PFSK-1 (cell line): ENCODE results near the gene MARCHF2.

Experiments
- FOXP2 ChIP-seq: optimal IDR thresholded peaks from 2 replicates; pipeline ENCODE3; 2011; ENCODE audit warnings: borderline replicate concordance, control low read depth, inconsistent platforms; ENCODE audit not compliant: insufficient read depth; ENCODE audit errors: extremely low read length, extremely low read depth
- POLR2AphosphoS5 ChIP-seq: IDR thresholded peaks from 2 replicates; pipeline ENCODE4 v1.6.1; 2012; ENCODE audit warnings: low read depth, mild to moderate bottlenecking, control low read depth, low read length, moderate library complexity
- REST ChIP-seq, 2 experiments: IDR thresholded peaks; 2 replicates each; pipeline versions ENCODE4 v1.6.1 to v1.8.0; 2011 to 2012; ENCODE audit warnings: low read depth in 2 of 2, low read length in 2 of 2, control low read depth in 1 of 2, inconsistent platforms in 1 of 2, mild to moderate bottlenecking in 1 of 2, moderate library complexity in 1 of 2; ENCODE audit not compliant: insufficient read depth in 1 of 2
- SIN3A ChIP-seq: IDR thresholded peaks from 2 replicates; pipeline ENCODE4 v1.6.1; 2012; ENCODE audit warnings: mild to moderate bottlenecking, low read length, moderate library complexity, borderline replicate concordance; ENCODE audit not compliant: insufficient read depth
- TAF1 ChIP-seq: IDR thresholded peaks from 2 replicates; pipeline ENCODE4 v1.6.1; 2012; ENCODE audit warnings: low read length, control low read depth, borderline replicate concordance; ENCODE audit not compliant: insufficient read depth

MARCHF2 gene

DNA sequence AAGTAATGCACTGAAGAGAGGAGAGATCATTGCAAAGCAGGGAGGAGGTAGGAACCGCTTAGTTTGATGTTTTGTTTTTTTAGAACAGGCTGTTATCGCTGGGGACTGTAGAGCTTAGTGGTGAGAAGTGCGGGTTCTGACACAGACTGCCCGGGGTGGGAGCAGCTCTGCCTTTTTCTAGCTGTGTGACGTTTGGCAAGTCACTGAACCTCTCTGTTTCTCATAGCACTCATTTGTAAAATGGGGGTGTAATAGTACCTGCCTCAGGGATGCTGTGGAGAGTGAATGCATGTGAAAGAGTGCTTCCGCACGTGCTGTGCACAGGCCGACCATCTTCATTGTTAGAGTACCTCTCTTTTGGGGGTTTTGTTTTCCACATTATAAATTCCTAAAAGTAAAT is 70.1 kb downstream of the MARCHF2 start:
- TF ChIP-seq TAF1 (no peak), REST (IDR thresholded peaks at IDR 0.05; ENCODE audit: insufficient read depth in 1 of 2, low read depth in 2 of 2, low read length in 2 of 2) (no peak), FOXP2 (no peak), SIN3A (no peak), POLR2AphosphoS5 (no peak)

GRCh38 chr19:8484331-8484894 is 71.3 kb downstream of the MARCHF2 start:
- no peak for TF ChIP-seq TAF1
- TF ChIP-seq FOXP2, result no peak
- TF ChIP-seq SIN3A, result no peak
- no peak for TF ChIP-seq POLR2AphosphoS5
- no peak for TF ChIP-seq REST (IDR thresholded peaks at IDR 0.05; ENCODE audit: insufficient read depth in 1 of 2, low read depth in 2 of 2, low read length in 2 of 2)

GRCh38 chr19:8485561-8486371 is 72.7 kb downstream of the MARCHF2 start:
- no peak for TF ChIP-seq REST (IDR thresholded peaks at IDR 0.05; ENCODE audit: insufficient read depth in 1 of 2, low read depth in 2 of 2, low read length in 2 of 2)
- no peak for TF ChIP-seq POLR2AphosphoS5
- TF ChIP-seq TAF1, result no peak
- TF ChIP-seq FOXP2, result no peak
- TF ChIP-seq SIN3A, result no peak

DNA sequence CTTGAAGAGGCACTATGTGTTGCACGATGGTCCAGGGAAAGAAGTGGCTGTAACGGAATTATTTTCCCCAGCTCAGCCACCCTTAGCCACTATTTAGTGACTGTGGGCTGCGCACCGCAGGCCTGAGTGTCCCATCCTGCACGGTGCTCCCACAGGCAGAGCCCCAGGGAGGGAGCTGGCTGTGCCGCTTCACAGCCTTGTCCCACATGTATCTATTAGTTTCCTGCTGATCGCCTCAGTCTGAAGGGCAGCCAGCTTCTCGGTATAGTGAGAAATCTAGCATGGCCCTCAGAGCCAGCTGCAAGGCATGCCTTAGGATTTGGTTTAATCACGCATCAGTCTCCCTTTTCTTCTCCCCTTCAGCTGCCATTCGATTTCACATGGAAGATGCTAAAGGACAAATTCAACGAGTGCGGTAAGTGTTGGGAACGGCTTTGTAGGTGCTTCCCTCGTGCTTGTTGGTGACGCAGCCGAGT is 73.6 kb downstream of the MARCHF2 start:
- TF ChIP-seq REST (IDR thresholded peaks at IDR 0.05; ENCODE audit: insufficient read depth in 1 of 2, low read depth in 2 of 2, low read length in 2 of 2) (no peak), POLR2AphosphoS5 (no peak), FOXP2 (no peak), TAF1 (no peak), SIN3A (no peak)
